Measurements from ENCODE around the gene EBI3. TPM values are rescaled to one million over a fixed set of nuclear protein-coding genes. Genes with fewer than 3 reads are reported as not detected.

EBI3 gene
- total RNA-seq, 1 experiment from 2014 or later, result 1.4 TPM

- Histone ChIP-seq H4K91ac (ENCODE audit: insufficient read length, low read depth, low read length) (no peak overlapping the region), H3K18ac (ENCODE audit: insufficient read length, low read depth, low read length) (no peak overlapping the region), H2BK15ac (ENCODE audit: low read depth, low read length) (no peak overlapping the region), H2BK20ac (ENCODE audit: low read depth, low read length, poor library complexity, severe bottlenecking) (no peak overlapping the region), H2BK5ac (ENCODE audit: insufficient read length, low read length) (no peak overlapping the region), H3K23ac (ENCODE audit: insufficient read length, low read depth, low read length) (no peak overlapping the region), H2BK12ac (ENCODE audit: insufficient read length, low read depth, low read length) (no peak overlapping the region), H3K27me3 (ENCODE audit: insufficient read depth, low read length) (peaks cover 3% of the 10 kb centered on the region; the same call in 1 of the 2 replicates), H4K20me1 (ENCODE audit: control insufficient read depth, insufficient read depth, insufficient read length) (no peaks in the 10 kb centered on the region), H3K79me1 (ENCODE audit: insufficient read depth, low read depth, low read length, poor library complexity, severe bottlenecking) (no peaks in the 10 kb centered on the region), H3K56ac (ENCODE audit: insufficient read length, low read depth, low read length) (no peak overlapping the region), H3K4me1 (ENCODE audit: insufficient read depth, low read length) (no peaks in the 10 kb centered on the region), H2BK120ac (ENCODE audit: low read depth, low read length, poor library complexity, severe bottlenecking) (no peak overlapping the region), H3K79me2 (ENCODE audit: insufficient read depth, low read length) (no peaks in the 10 kb centered on the region), H2AFZ (ENCODE audit: low read length) (no peak overlapping the region), H4K5ac (ENCODE audit: insufficient read length, low read depth, low read length) (no peak overlapping the region), H3K9me3 (ENCODE audit: control insufficient read depth, low read depth, low read length) (no peaks in the 10 kb centered on the region), H4K8ac (replicated peaks; ENCODE audit: insufficient read length, low read depth, low read length) (no peak overlapping the region), H3K4ac (ENCODE audit: low read depth, low read length) (no peak overlapping the region), H2AK5ac (ENCODE audit: insufficient read length, low read length) (no peak overlapping the region), H3T11ph (ENCODE audit: low read length) (no peak overlapping the region), H3K23me2 (ENCODE audit: insufficient read length, low read depth, low read length, poor library complexity, severe bottlenecking) (no peaks in the 10 kb centered on the region), H3K14ac (ENCODE audit: insufficient read depth, low read length) (no peak overlapping the region), H3K27ac (ENCODE audit: insufficient read length, low read depth, low read length) (no peak overlapping the region), H3K9ac (ENCODE audit: extremely low read depth, insufficient read length, low read length) (no peak overlapping the region), H3K4me2 (ENCODE audit: insufficient read depth, insufficient read length, low read length) (no peak overlapping the region)
- Mint-ChIP-seq H3K4me3 (peak overlapping the region; percentile 57 to 80), H3K4me1 (peaks cover 10 to 23% of the 10 kb centered on the region in 2 experiments), H3K9me3 (peaks cover 8 to 9% of the 10 kb centered on the region in 2 experiments; a peak in 3 of 5 replicates), H3K27ac (no peak overlapping the region), H3K27me3 (ENCODE audit: low read depth) (peaks cover 82% of the 10 kb centered on the region), H3K36me3 (ENCODE audit: insufficient read depth in 1 of 3, low read depth in 3 of 3) (no peaks in the 10 kb centered on the region; a peak in 3 of 7 replicates)
- no peak for TF ChIP-seq CTCF (conservative IDR thresholded peaks at IDR 0.05)
- WGBS (ENCODE audit: extremely low coverage, insufficient read length, low lambda C conversion rate), result no CpG with 5 or more reads among the region's 5 CpGs
- DNase-seq, result no peak
Observed at GRCh38 chr19:4197228-4197624, 32.1 kb upstream of the EBI3 start.
